ENCODE results near the gene IRS1. TPM values are rescaled to one million over a fixed set of nuclear protein-coding genes. Genes with fewer than 3 reads are reported as not detected.
A peak's percentile ranks its signal among the peaks of the same experiment; 100 is the strongest.

IRS1 gene
- total and polyA plus RNA-seq, 4 donors: 12.4 to 19.0 (median 14.8) TPM

DNA sequence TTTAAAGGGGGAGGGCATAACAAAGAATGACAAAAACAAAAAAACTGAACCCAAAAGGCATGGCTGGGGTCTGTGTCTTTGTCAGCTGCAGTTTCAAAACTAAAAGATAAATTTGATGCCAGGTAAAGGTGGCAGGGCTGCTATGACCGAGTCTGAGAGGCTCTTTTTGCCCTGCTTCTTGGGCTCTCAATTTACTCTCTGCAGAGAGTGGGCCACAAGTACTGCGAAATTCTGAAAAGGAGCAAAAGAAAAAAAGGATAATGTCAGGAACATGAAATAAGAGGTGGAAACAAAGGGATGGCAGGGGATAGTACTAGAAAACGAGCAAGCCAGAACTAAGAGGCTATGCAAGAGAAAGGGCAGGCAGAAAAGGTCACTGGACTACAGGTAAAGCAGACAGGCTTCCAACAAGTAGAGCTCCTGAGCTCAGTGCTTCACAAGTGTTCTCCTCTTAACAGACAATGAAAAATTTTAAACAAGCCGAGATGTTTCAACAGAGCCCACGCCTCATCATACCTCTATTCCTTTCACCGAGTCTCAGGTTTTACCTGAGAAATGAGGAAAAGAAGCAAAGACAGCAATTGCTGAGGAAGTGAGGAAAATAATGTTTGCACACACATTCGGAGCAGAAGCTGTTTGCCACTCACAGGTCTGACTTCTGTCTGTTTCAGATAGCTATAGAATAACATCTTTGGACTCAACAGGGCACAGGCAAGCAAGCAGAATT lies 7.3 kb downstream of the IRS1 start:
- Histone ChIP-seq H3K27me3 (ENCODE audit: control insufficient read depth, insufficient read depth, low read length) (no peaks in the 10 kb centered on the region), H3K36me3 (ENCODE audit: control insufficient read depth, insufficient read depth, low read length) (peaks cover 23% of the 10 kb centered on the region), H3K9me3 (ENCODE audit: control insufficient read depth, insufficient read depth, low read length) (no peaks in the 10 kb centered on the region), H3K4me3 (ENCODE audit: low read depth, low read length) (peak overlapping the region; percentile 71), H3K4me1 (ENCODE audit: control insufficient read depth, insufficient read depth, low read length) (peaks cover 32% of the 10 kb centered on the region), H3K27ac (ENCODE audit: low read depth, low read length) (peak overlapping the region; percentile 87)
- 17% methylated on average over 3 of the region's 7 CpGs for WGBS (ENCODE audit: insufficient coverage)
- DNase-seq (ENCODE audit: low read depth in 4 of 6, low spot score in 6 of 6): peak in 1 of 6 donors; percentile 58

DNA sequence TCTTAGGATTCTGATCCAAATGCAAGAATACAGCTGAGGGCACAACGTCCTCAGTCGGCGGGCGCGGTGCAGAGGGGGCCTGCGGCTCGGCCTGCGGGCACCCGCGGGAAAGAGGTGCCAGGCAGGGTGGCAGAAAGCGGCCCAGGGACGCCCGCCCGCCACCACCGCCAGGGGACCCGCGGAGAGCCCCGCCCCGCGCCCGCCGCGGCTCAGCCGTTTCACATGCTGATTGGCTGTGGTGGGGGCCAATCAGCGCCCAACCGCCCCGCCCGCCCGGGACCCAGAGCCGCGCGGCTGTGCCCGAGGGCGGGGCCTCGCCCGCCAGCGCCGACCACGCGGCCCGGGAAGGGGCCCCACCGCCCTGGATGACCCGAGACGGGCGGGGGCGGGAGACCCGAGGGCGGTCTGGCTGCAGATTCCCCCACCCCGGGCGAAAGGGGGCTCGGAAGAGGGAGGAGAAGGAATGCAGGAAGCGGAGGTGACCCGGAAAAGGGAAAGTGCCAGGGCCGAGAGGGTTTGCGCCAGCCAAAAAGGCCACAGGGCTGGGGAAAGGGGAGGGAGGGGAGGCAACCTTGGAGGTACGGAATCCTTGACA lies 8.0 kb downstream of the IRS1 start:
- WGBS (ENCODE audit: insufficient coverage): under 1% methylated on average over 55 of the region's 56 CpGs
- H3K4me1 ChIP-seq (ENCODE audit: control insufficient read depth, insufficient read depth, low read length): peaks cover 25% of the 10 kb centered on the region
- peaks cover 16% of the 10 kb centered on the region for H3K36me3 ChIP-seq (ENCODE audit: control insufficient read depth, insufficient read depth, low read length)
- H3K27ac ChIP-seq (ENCODE audit: low read depth, low read length): peak overlapping the region; percentile 92
- H3K27me3 ChIP-seq (ENCODE audit: control insufficient read depth, insufficient read depth, low read length): no peaks in the 10 kb centered on the region
- peak in 5 of 6 donors; percentile 71 to 97 (median 83) for DNase-seq (ENCODE audit: low read depth in 4 of 6, low spot score in 6 of 6)
- H3K4me3 ChIP-seq (ENCODE audit: low read depth, low read length): peak overlapping the region; percentile 76
- no peaks in the 10 kb centered on the region for H3K9me3 ChIP-seq (ENCODE audit: control insufficient read depth, insufficient read depth, low read length)

DNA sequence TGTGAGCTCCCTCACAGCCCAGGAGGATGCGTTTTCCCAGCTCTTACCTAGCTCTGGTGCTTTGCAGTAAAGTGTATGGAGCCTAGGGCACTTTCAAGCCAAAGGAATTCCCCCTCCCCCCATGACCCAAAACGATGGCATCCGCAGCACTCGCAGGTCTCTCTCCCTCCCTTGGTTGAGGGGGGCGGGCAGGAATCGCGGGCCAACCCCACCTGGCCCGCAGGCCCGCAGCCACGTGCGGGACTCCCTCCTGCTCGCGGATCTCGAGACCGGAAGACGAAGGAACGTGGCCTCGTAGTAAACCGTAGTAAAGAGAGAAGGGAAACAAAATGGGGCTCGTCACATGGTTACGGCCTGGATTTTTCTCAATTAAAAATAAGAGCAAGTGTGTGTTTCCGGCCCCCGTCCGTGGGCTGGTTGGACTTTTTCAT lies 8.5 kb downstream of the IRS1 start:
- 0% methylated on average over 21 of the region's 24 CpGs for WGBS (ENCODE audit: insufficient coverage)
- H3K27ac ChIP-seq (ENCODE audit: low read depth, low read length): peak overlapping the region; percentile 92
- H3K4me1 ChIP-seq (ENCODE audit: control insufficient read depth, insufficient read depth, low read length): peaks cover 20% of the 10 kb centered on the region
- peaks cover 11% of the 10 kb centered on the region for H3K36me3 ChIP-seq (ENCODE audit: control insufficient read depth, insufficient read depth, low read length)
- H3K27me3 ChIP-seq (ENCODE audit: control insufficient read depth, insufficient read depth, low read length): no peaks in the 10 kb centered on the region
- H3K9me3 ChIP-seq (ENCODE audit: control insufficient read depth, insufficient read depth, low read length): no peaks in the 10 kb centered on the region
- H3K4me3 ChIP-seq (ENCODE audit: low read depth, low read length): peak overlapping the region; percentile 76
- DNase-seq (ENCODE audit: low read depth in 4 of 6, low spot score in 6 of 6): peak in 3 of 6 donors; percentile 69 to 94 (median 92)

DNA sequence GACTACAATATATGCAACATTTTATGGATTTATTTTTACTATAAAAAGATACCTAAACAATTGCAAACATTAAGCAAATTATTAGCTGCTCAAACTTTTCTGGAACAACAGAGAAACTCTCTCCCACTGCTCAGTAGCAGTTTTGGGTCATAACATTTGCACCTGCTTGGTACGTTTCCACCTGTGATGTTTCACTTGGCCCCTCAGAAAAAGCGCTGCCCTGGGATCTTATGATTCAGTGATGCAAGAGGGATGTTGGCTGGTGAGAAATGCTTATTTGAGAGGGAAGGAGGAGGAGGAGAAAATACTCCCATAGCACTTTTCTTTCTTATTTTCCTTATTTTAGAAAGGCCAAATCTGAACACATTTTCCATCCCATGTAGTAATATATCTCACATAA lies 9.2 kb downstream of the IRS1 start:
- Histone ChIP-seq H3K9me3 (ENCODE audit: control insufficient read depth, insufficient read depth, low read length) (no peaks in the 10 kb centered on the region), H3K4me1 (ENCODE audit: control insufficient read depth, insufficient read depth, low read length) (peaks cover 13% of the 10 kb centered on the region), H3K4me3 (ENCODE audit: low read depth, low read length) (no peak overlapping the region), H3K27me3 (ENCODE audit: control insufficient read depth, insufficient read depth, low read length) (no peaks in the 10 kb centered on the region), H3K27ac (ENCODE audit: low read depth, low read length) (no peak overlapping the region), H3K36me3 (ENCODE audit: control insufficient read depth, insufficient read depth, low read length) (peaks cover 4% of the 10 kb centered on the region)
- no CpG with 5 or more reads among the region's 2 CpGs for WGBS (ENCODE audit: insufficient coverage)
- no peak for DNase-seq (ENCODE audit: low read depth in 4 of 6, low spot score in 6 of 6)

DNA sequence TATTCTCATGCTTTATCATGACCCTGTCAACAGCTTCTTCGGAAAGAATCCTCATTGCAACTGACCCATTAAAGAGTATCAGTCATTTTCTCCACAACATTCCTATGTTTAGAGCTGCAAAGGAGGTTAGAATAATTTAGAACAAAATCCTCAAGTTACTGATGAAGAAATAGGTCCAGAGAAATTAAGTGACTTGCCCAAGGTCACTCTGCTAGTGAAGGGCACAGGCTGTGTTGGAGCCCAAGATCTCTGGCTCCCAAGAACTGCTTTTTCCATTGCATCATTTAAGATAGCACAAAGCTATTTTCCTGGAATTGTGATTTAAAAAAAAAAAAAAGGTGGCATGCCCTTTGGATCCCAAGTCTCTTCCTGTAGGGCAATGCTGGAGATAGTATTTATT lies 9.6 kb downstream of the IRS1 start:
- no peaks in the 10 kb centered on the region for H3K27me3 ChIP-seq (ENCODE audit: control insufficient read depth, insufficient read depth, low read length)
- H3K4me3 ChIP-seq (ENCODE audit: low read depth, low read length): no peak overlapping the region
- H3K36me3 ChIP-seq (ENCODE audit: control insufficient read depth, insufficient read depth, low read length): no peaks in the 10 kb centered on the region
- H3K4me1 ChIP-seq (ENCODE audit: control insufficient read depth, insufficient read depth, low read length): peaks cover 9% of the 10 kb centered on the region
- no peak for DNase-seq (ENCODE audit: low read depth in 4 of 6, low spot score in 6 of 6)
- no peaks in the 10 kb centered on the region for H3K9me3 ChIP-seq (ENCODE audit: control insufficient read depth, insufficient read depth, low read length)
- no CpG with 5 or more reads among the region's 1 CpG for WGBS (ENCODE audit: insufficient coverage)
- no peak overlapping the region for H3K27ac ChIP-seq (ENCODE audit: low read depth, low read length)

DNA sequence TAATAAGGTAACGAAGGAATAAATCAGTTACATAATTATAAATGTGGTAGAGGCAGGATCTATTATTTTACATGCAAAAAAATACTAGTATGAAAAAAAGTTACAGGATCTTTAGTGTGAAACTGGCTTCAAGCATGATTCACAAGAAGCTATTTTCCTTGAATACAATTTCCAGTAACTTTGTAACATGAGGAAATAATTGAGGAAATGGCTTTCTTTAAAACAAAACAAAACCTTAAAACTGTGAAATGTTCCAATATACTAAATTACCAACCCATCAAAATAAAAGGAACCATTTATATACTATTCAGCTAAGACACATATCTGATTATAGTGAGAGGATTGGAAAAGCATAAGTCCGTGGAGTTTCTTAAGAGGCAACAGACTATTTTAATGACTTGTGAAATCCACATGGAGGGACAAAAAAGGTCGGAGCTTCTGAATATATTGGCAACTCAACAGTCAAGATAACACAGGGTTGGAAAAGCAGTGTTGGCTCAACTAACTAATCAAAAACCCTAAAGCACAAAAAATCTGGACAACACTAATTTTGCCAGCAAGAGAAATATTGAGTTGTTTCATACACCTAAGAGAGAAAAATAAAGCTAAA lies 10.6 kb downstream of the IRS1 start:
- Histone ChIP-seq H3K27ac (ENCODE audit: low read depth, low read length) (no peak overlapping the region), H3K27me3 (ENCODE audit: control insufficient read depth, insufficient read depth, low read length) (no peaks in the 10 kb centered on the region), H3K4me3 (ENCODE audit: low read depth, low read length) (no peak overlapping the region), H3K9me3 (ENCODE audit: control insufficient read depth, insufficient read depth, low read length) (no peaks in the 10 kb centered on the region), H3K4me1 (ENCODE audit: control insufficient read depth, insufficient read depth, low read length) (peaks cover 6% of the 10 kb centered on the region), H3K36me3 (ENCODE audit: control insufficient read depth, insufficient read depth, low read length) (no peaks in the 10 kb centered on the region)
- no peak for DNase-seq (ENCODE audit: low read depth in 4 of 6, low spot score in 6 of 6)
- no CpG with 5 or more reads among the region's 3 CpGs for WGBS (ENCODE audit: insufficient coverage)

DNA sequence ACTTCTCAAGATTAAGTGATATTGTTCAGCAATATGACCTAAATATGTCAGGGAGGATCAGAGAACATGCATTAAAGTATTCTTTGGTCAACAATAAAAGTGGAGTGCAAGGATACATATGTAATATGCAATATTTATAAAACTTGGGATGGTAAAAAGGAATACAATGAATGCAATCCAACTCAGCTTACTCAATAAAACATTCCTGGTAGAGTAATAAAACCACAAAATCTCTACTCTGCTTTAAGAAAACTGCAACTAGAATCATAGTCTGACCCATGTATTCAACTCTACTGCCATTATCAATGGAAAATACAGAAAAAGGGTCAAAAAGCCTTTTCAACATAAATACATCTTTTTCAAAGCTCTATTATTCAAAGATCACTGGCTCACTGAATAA lies 11.6 kb downstream of the IRS1 start:
- no peaks in the 10 kb centered on the region for H3K36me3 ChIP-seq (ENCODE audit: control insufficient read depth, insufficient read depth, low read length)
- DNase-seq (ENCODE audit: low read depth in 4 of 6, low spot score in 6 of 6): no peak
- no peaks in the 10 kb centered on the region for H3K27me3 ChIP-seq (ENCODE audit: control insufficient read depth, insufficient read depth, low read length)
- no peak overlapping the region for H3K4me3 ChIP-seq (ENCODE audit: low read depth, low read length)
- no peaks in the 10 kb centered on the region for H3K9me3 ChIP-seq (ENCODE audit: control insufficient read depth, insufficient read depth, low read length)
- H3K27ac ChIP-seq (ENCODE audit: low read depth, low read length): no peak overlapping the region
- peaks cover 6% of the 10 kb centered on the region for H3K4me1 ChIP-seq (ENCODE audit: control insufficient read depth, insufficient read depth, low read length)

DNA sequence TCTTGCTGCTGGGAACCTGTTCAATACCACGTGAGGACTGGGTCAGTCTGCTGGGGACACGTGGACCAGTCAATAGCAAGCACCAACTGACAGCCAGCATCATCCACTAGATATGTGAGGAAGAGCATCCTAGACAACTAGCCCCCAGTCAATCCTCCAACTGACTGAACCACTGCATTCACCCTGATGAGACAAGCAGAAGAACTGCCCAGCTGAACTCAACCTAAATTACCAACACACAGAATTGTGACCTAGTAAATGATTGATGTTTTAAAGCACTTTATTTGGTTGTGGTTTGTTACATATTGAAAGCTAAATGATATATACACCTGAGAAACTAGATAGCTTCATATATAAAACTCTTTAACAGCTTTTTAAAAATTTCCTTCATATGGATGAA lies 15.7 kb downstream of the IRS1 start:
- no peak overlapping the region for H3K4me3 ChIP-seq (ENCODE audit: low read depth, low read length)
- peaks cover 6% of the 10 kb centered on the region for H3K4me1 ChIP-seq (ENCODE audit: control insufficient read depth, insufficient read depth, low read length)
- H3K9me3 ChIP-seq (ENCODE audit: control insufficient read depth, insufficient read depth, low read length): no peaks in the 10 kb centered on the region
- DNase-seq (ENCODE audit: low read depth in 4 of 6, low spot score in 6 of 6): no peak
- 100% methylated on average over 2 of the region's 2 CpGs for WGBS (ENCODE audit: insufficient coverage)
- H3K36me3 ChIP-seq (ENCODE audit: control insufficient read depth, insufficient read depth, low read length): no peaks in the 10 kb centered on the region
- no peak overlapping the region for H3K27ac ChIP-seq (ENCODE audit: low read depth, low read length)
- H3K27me3 ChIP-seq (ENCODE audit: control insufficient read depth, insufficient read depth, low read length): no peaks in the 10 kb centered on the region

DNA sequence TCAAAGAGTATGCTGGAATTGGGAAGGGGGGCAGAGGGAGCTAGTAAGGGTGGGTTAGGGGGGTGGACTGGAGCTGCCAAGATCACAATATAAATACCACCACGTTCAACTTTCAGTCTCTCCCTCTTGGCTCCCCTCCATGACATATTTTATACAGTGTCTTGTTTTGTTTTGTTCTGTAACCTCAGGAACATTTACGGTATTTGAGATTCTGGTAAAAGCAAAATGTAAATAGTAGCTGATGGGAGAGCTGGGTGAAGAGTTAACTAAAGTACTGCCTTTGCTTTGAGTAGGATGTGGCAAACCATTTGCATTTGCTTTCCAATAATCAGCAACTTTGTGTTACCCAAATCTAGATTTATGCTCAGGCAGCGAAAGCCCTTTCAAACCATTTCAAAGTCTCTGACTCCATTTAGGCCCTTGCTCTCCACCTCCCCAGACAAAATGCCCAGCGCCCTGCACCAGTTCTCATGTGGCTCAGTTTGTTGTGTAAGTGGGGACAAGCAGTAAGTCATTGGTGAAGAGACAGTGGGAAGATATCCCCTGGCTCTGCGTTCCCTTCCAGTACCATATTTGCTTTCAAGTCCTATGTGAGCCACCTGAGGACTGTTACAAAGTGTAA lies 17.4 kb downstream of the IRS1 start:
- Histone ChIP-seq H3K27me3 (ENCODE audit: control insufficient read depth, insufficient read depth, low read length) (no peaks in the 10 kb centered on the region), H3K9me3 (ENCODE audit: control insufficient read depth, insufficient read depth, low read length) (no peaks in the 10 kb centered on the region), H3K4me3 (ENCODE audit: low read depth, low read length) (no peak overlapping the region), H3K27ac (ENCODE audit: low read depth, low read length) (peak overlapping the region; percentile 81), H3K36me3 (ENCODE audit: control insufficient read depth, insufficient read depth, low read length) (no peaks in the 10 kb centered on the region), H3K4me1 (ENCODE audit: control insufficient read depth, insufficient read depth, low read length) (peaks cover 6% of the 10 kb centered on the region)
- no CpG with 5 or more reads among the region's 5 CpGs for WGBS (ENCODE audit: insufficient coverage)
- peak in 2 of 6 donors; percentile 50 to 66 for DNase-seq (ENCODE audit: low read depth in 4 of 6, low spot score in 6 of 6)
